Activated naive CD8-positive, alpha-beta T cell treated with anti-CD3 and anti-CD28 coated beads, Interleukin-2, amount 50 U/mL, for 24 hours (primary cell): ENCODE data around the gene CNRIP1.

Source experiments
- ATAC-seq: fragments of 150-1000 bp; cut with Tn5 transposase; one replicate; pipeline ENCODE4 v1.10.0; 2021
- DNase-seq: peaks from one replicate; pipeline ENCODE4 v3.0.0; 2021
- H3K27ac Mint-ChIP-seq: one replicate; pipeline ENCODE4 v1.8.0; 2021; ENCODE audit warnings: mild to moderate bottlenecking, mixed read lengths
- H3K27me3 Mint-ChIP-seq: one replicate; pipeline ENCODE4 v1.8.0; 2021; ENCODE audit warnings: mixed read lengths
- H3K36me3 Mint-ChIP-seq: one replicate; pipeline ENCODE4 v1.8.0; 2021; ENCODE audit warnings: low read depth, mixed read lengths
- H3K4me1 Mint-ChIP-seq: one replicate; pipeline ENCODE4 v1.8.0; 2021; ENCODE audit warnings: mixed read lengths
- H3K4me3 Mint-ChIP-seq: one replicate; pipeline ENCODE4 v1.8.0; 2021; ENCODE audit warnings: mild to moderate bottlenecking, moderate library complexity, mixed read lengths
- H3K9me3 Mint-ChIP-seq: one replicate; pipeline ENCODE4 v1.8.0; 2021; ENCODE audit warnings: mixed read lengths

CNRIP1 gene

GRCh38 chr2:68291314-68291713 is 28.4 kb downstream of the CNRIP1 start:
- H3K36me3 Mint-ChIP-seq = no peaks in the 10 kb centered on the region
- no peaks in the 10 kb centered on the region for H3K9me3 Mint-ChIP-seq
- H3K27ac Mint-ChIP-seq = no peak overlapping the region
- DNase-seq (no peak), ATAC-seq (no peak)
- no peak overlapping the region for H3K4me3 Mint-ChIP-seq
- peaks cover 4% of the 10 kb centered on the region for H3K4me1 Mint-ChIP-seq
- H3K27me3 Mint-ChIP-seq = peaks cover 27% of the 10 kb centered on the region

- Mint-ChIP-seq H3K27ac (no peak overlapping the region), H3K36me3 (no peaks in the 10 kb centered on the region), H3K4me1 (peaks cover 4% of the 10 kb centered on the region), H3K27me3 (peaks cover 31% of the 10 kb centered on the region), H3K4me3 (no peak overlapping the region), H3K9me3 (no peaks in the 10 kb centered on the region)
- no peak for DNase-seq
- no peak for ATAC-seq
These were observed 28.8 kb downstream of the CNRIP1 start for GRCh38 chr2:68290901-68291300.

GRCh38 chr2:68287580-68288441 is 31.9 kb downstream of the CNRIP1 start:
- H3K36me3 Mint-ChIP-seq = no peaks in the 10 kb centered on the region
- H3K9me3 Mint-ChIP-seq = no peaks in the 10 kb centered on the region
- no peak overlapping the region for H3K27ac Mint-ChIP-seq
- H3K27me3 Mint-ChIP-seq = peaks cover 40% of the 10 kb centered on the region
- ATAC-seq (no peak), DNase-seq (no peak)
- H3K4me3 Mint-ChIP-seq = no peak overlapping the region
- peaks cover under 1% of the 10 kb centered on the region for H3K4me1 Mint-ChIP-seq

GRCh38 chr2:68284896-68285295 is 34.9 kb downstream of the CNRIP1 start:
- no peak for DNase-seq

GRCh38 chr2:68283419-68283812 is 36.3 kb downstream of the CNRIP1 start:
- H3K9me3 Mint-ChIP-seq = no peaks in the 10 kb centered on the region
- no peak overlapping the region for H3K4me3 Mint-ChIP-seq
- DNase-seq = no peak
- peaks cover 2% of the 10 kb centered on the region for H3K4me1 Mint-ChIP-seq
- ATAC-seq = no peak
- no peaks in the 10 kb centered on the region for H3K36me3 Mint-ChIP-seq
- peaks cover 31% of the 10 kb centered on the region for H3K27me3 Mint-ChIP-seq
- H3K27ac Mint-ChIP-seq = no peak overlapping the region

More at GRCh38 chr2:68284896-68285295, 34.9 kb downstream of the CNRIP1 start:
- no peak for ATAC-seq
- H3K9me3 Mint-ChIP-seq = no peaks in the 10 kb centered on the region
- H3K27ac Mint-ChIP-seq = no peak overlapping the region
- H3K27me3 Mint-ChIP-seq = peaks cover 34% of the 10 kb centered on the region
- H3K4me3 Mint-ChIP-seq = no peak overlapping the region
- no peaks in the 10 kb centered on the region for H3K36me3 Mint-ChIP-seq
- H3K4me1 Mint-ChIP-seq = peaks cover 2% of the 10 kb centered on the region

- H3K4me3 Mint-ChIP-seq = no peak overlapping the region
- ATAC-seq = no peak
These were observed 36.8 kb downstream of the CNRIP1 start for GRCh38 chr2:68282811-68283418.

GRCh38 chr2:68280796-68281195 is 39.0 kb downstream of the CNRIP1 start:
- DNase-seq (no peak), ATAC-seq (no peak)
- Mint-ChIP-seq H3K4me3 (no peak overlapping the region), H3K27me3 (peaks cover 17% of the 10 kb centered on the region), H3K9me3 (no peaks in the 10 kb centered on the region), H3K27ac (no peak overlapping the region), H3K4me1 (peaks cover 2% of the 10 kb centered on the region), H3K36me3 (no peaks in the 10 kb centered on the region)

More at GRCh38 chr2:68282811-68283418, 36.8 kb downstream of the CNRIP1 start:
- H3K4me1 Mint-ChIP-seq = peaks cover 2% of the 10 kb centered on the region
- H3K9me3 Mint-ChIP-seq = no peaks in the 10 kb centered on the region
- no peak overlapping the region for H3K27ac Mint-ChIP-seq
- peaks cover 26% of the 10 kb centered on the region for H3K27me3 Mint-ChIP-seq
- no peak for DNase-seq
- H3K36me3 Mint-ChIP-seq = no peaks in the 10 kb centered on the region

- H3K4me3 Mint-ChIP-seq = no peak overlapping the region
- no peak overlapping the region for H3K27ac Mint-ChIP-seq
- peaks cover 19% of the 10 kb centered on the region for H3K27me3 Mint-ChIP-seq
- DNase-seq (no peak), ATAC-seq (no peak)
- H3K9me3 Mint-ChIP-seq = no peaks in the 10 kb centered on the region
- H3K4me1 Mint-ChIP-seq = peaks cover 2% of the 10 kb centered on the region
- no peaks in the 10 kb centered on the region for H3K36me3 Mint-ChIP-seq
These were observed 39.4 kb downstream of the CNRIP1 start for GRCh38 chr2:68280348-68280747.

- H3K4me3 Mint-ChIP-seq = no peak overlapping the region
- H3K36me3 Mint-ChIP-seq = no peaks in the 10 kb centered on the region
- ATAC-seq (no peak), DNase-seq (no peak)
- H3K27me3 Mint-ChIP-seq = peaks cover 19% of the 10 kb centered on the region
- peaks cover 2% of the 10 kb centered on the region for H3K4me1 Mint-ChIP-seq
- H3K27ac Mint-ChIP-seq = no peak overlapping the region
- H3K9me3 Mint-ChIP-seq = no peaks in the 10 kb centered on the region
These were observed 40.1 kb downstream of the CNRIP1 start for GRCh38 chr2:68279691-68280090.

GRCh38 chr2:68278169-68278568 is 41.6 kb downstream of the CNRIP1 start:
- Mint-ChIP-seq H3K27me3 (peaks cover 11% of the 10 kb centered on the region), H3K27ac (no peak overlapping the region), H3K36me3 (no peaks in the 10 kb centered on the region), H3K9me3 (no peaks in the 10 kb centered on the region), H3K4me3 (no peak overlapping the region), H3K4me1 (peaks cover 2% of the 10 kb centered on the region)
- no peak for ATAC-seq
- no peak for DNase-seq

- H3K4me3 Mint-ChIP-seq = no peak overlapping the region
- no peak for DNase-seq
- H3K9me3 Mint-ChIP-seq = no peaks in the 10 kb centered on the region
- no peaks in the 10 kb centered on the region for H3K4me1 Mint-ChIP-seq
- no peak overlapping the region for H3K27ac Mint-ChIP-seq
- ATAC-seq = no peak
- H3K27me3 Mint-ChIP-seq = peaks cover 8% of the 10 kb centered on the region
- H3K36me3 Mint-ChIP-seq = no peaks in the 10 kb centered on the region
These were observed 45.7 kb downstream of the CNRIP1 start for GRCh38 chr2:68274022-68274421.

- no peak overlapping the region for H3K4me3 Mint-ChIP-seq
- ATAC-seq = no peak
- no peaks in the 10 kb centered on the region for H3K4me1 Mint-ChIP-seq
- DNase-seq = no peak
- no peaks in the 10 kb centered on the region for H3K9me3 Mint-ChIP-seq
- H3K27ac Mint-ChIP-seq = no peak overlapping the region
- H3K27me3 Mint-ChIP-seq = peaks cover 6% of the 10 kb centered on the region
- H3K36me3 Mint-ChIP-seq = no peaks in the 10 kb centered on the region
These were observed 47.3 kb downstream of the CNRIP1 start for GRCh38 chr2:68272246-68272994.

- no peak overlapping the region for H3K27ac Mint-ChIP-seq
These were observed 53.1 kb downstream of the CNRIP1 start for GRCh38 chr2:68266655-68267054.

GRCh38 chr2:68263632-68264031 is 56.1 kb downstream of the CNRIP1 start:
- Mint-ChIP-seq H3K4me1 (no peaks in the 10 kb centered on the region), H3K4me3 (no peak overlapping the region), H3K27ac (no peak overlapping the region), H3K27me3 (no peaks in the 10 kb centered on the region), H3K36me3 (no peaks in the 10 kb centered on the region), H3K9me3 (no peaks in the 10 kb centered on the region)
- ATAC-seq = no peak
- no peak for DNase-seq

More at GRCh38 chr2:68266655-68267054, 53.1 kb downstream of the CNRIP1 start:
- no peaks in the 10 kb centered on the region for H3K27me3 Mint-ChIP-seq
- no peak for ATAC-seq
- H3K4me1 Mint-ChIP-seq = no peaks in the 10 kb centered on the region
- DNase-seq = no peak
- no peak overlapping the region for H3K4me3 Mint-ChIP-seq
- no peaks in the 10 kb centered on the region for H3K9me3 Mint-ChIP-seq
- H3K36me3 Mint-ChIP-seq = no peaks in the 10 kb centered on the region

- H3K4me1 Mint-ChIP-seq = peaks cover 26% of the 10 kb centered on the region
- H3K27ac Mint-ChIP-seq = no peak overlapping the region
- ATAC-seq (no peak), DNase-seq (no peak)
- H3K36me3 Mint-ChIP-seq = no peaks in the 10 kb centered on the region
- no peaks in the 10 kb centered on the region for H3K9me3 Mint-ChIP-seq
- H3K27me3 Mint-ChIP-seq = no peaks in the 10 kb centered on the region
- H3K4me3 Mint-ChIP-seq = no peak overlapping the region
These were observed 60.9 kb downstream of the CNRIP1 start for GRCh38 chr2:68258851-68259250.
